ENCODE results near the gene CRB3.

The CRB3 gene

DNA sequence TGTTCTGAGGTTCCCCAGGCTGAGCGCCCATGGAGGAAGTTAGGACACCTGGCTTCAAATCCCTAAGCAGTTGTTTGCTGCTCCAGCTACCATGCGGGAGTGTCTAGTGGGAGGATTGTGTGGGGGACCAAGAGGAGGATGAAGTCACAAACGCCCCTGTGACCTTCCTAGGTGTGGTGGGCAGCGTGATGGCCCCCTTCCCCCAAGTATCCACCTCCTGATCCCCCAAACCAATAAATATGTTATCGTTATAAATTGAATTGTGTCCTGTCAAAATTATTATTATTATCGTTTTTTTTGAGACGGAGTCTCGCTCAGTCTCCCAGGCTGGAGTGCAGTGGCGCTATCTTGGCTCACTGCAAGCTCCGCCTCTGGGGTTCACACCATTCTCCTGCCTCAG lies 30.4 kb upstream of the CRB3 start, which contains the start of gene SLC25A41:
Gene SLC25A41, minus strand, starts transcription at position 101 of the 400 bp plus-strand sequence. Its CDS starts 70 bp downstream, at position 31.
- DNase-seq: no peak

DNA sequence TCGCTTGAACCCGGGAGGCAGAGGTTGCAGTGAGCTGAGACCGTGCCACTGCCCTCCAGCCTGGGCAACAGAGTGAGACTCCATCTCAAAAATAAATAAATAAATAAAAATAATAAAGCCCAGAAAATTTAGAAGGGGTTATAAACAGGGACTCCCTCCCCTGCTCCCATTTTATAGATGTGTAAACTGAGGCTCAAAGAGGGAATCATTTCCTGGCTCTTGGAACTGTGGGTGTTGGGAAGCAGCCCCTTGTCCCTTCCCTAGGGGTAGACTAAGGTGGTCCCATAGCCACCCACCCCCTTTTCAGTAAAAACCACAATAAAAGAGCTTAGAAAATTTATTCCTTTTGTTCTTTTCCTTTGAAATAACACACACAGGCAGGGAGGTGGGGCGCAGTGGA lies 24.3 kb upstream of the CRB3 start:
- DNase-seq: no peak

DNA sequence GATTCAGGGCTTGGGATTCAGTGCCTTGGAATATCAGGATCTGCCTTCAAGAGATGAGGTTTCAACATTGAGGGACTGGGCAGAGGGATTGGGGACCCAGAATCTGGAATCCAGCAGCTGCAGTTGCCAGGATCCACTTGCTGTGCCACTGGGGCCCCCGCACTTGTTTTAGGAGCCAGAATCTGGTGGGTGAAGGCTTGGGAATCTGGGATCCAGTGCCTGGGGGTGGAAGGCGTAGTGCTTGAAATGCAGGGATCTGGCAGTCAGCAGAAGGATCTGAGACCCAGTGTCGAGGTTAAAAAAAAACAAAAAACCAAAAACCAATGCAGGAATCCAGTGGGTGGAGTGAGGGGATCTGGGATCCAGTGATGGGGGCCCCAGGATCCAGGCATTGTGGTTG lies 23.2 kb upstream of the CRB3 start:
- DNase-seq: no peak

DNA sequence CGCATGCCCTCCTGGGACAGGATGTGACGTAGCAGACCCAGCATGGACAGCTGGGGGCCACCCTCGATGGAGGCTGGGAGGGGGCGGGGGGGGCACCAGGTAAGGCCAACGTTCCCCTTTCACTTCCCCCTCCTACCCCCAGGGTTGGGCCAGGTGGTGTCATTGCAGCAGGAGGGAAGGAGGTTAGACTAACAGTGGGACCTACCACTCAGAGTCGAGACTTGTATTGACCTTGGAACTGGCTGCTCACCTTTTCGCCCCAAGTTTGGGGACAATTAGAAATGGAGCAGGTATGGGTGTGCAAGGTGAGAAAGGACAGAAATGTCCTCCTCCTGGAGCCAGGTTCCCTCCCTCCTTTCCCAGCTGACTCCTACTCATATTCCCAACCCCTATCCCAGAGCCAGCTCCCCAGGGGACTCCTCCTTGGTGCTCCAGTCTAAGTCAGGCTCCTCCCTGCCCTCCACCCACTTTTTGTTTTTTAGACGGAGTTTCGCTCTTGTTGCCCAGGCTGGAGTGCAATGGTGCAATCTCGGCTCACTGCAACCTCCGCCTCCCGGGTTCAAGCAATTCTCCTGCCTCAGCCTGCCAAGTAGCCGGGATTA lies 21.9 kb upstream of the CRB3 start:
- DNase-seq: no peak

DNA sequence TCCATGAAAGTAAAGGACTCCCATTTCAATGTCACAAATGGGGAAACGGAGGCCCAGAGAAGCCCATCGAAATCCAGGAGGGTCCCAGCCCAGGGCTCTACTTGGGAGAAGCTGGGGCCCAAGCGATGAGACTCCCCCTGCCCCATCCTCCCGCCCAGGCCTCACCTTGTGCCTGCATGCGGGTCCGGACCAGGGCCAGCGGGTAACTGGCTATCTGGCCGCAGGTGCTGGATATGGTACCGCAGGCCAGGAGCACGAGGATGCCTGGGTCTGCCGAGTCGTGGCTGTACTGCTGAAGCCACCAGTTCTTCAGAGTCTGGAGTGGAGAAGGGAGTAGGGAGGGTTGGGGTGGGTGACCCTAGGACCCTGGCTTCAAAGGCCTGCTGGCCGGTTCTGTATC lies 20.1 kb upstream of the CRB3 start:
- no peak for DNase-seq

DNA sequence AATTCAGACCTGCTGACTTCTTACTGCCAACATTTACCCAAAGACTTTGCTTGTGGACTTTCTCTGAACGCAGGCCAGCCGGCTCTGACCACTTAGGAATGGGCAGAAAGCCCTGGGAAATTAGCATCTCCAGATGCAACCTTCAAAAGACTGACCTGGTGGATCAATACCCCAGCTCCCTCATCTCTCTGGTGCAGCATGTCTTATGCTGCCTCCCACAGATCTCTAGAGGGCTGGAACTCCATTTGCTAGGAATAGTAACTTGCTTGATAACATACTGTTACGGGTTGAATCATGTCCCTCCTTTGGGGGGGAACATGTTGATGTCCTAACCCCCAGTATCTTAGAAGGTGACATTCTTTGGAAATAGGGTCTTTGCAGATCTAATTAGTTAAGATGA lies 17.6 kb upstream of the CRB3 start:
- no peak for DNase-seq

DNA sequence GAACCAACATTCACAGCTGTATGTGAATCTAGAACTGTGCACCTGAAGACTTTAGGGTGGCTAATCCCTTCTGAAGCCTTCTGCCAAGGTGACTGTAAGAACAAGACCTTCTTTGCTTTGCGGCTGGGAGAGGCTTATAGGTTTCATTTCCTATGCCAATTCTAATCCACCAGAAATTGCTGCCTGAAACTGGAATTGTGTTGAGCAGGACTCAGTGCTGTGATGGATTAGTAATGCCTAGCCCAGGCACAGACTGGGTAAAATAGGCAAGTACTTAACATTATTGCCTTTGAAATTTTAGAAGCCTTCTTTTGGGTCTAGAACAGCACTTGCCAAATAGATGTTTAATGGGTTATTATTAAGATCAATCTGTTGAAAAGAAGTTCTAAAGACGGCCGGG lies 16.0 kb upstream of the CRB3 start:
- no peak for DNase-seq

DNA sequence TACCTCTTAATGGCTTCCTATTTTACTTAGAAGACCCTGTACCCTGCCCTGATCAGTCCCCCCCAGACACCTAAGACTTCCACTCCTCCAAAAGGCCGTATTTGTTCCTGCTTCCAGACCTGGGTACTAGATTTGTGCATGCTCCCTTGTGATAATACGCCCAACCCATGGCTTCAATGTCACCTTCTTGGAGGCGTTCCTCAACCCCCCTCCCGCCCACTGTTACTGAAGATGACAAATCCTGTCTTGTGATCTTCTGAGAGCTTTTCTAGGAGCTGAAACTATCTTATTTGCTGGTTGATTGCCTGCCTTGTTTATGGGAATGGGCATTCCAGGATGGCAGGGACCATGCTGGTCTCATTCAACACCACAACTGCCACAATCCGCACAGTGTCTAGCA lies 13.9 kb upstream of the CRB3 start:
- no peak for DNase-seq

DNA sequence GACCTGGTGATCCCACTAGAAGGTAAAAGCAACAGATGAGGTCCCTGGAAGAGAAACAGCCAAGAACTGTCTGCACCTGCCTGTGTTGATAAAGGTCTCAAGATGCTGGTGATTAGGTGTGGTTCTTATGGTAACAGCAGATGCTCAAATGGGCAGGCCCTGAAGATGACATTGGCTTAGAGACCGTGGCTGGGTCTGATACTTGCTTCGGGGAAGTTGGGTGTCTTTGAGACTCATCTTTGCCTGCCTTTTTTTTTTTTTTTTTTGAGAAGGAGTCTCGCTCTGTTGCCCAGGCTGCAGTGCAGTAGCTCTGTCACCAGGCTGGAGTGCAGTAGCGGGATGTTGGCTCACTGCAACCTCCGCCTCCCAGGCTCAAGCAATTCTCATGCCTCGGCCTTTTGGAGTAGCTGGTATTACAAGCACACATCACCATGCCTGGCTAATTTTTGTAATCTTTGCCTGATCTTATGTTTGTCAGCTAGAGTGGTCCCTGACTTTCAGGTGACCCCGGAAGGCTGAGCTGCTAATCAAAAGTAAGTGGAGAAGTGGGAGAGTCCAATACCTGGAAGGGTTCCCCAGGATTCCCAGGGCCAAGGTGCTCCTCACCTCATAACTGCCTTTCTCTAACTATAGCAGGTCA lies 12.4 kb upstream of the CRB3 start:
- no peak for DNase-seq

DNA sequence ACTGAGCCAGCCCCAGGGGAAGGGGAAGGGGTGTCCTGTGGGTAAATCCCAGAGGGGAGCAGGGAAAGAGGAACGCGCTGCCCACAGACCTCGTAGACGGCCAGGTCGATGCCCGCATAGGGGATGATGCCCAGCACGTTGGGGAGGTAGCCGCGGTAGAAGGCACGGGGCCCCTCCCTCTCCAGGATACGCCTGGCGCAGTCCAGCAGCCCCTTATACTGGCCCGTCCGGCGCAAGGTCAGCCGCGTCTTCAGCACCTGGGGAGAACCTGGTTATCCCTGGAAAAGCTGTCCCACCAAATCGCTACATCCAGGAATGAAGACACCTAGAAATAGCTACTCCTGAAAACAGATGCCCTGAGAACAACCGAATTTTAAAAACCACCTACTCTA lies 11.9 kb upstream of the CRB3 start:
- no peak for DNase-seq

DNA sequence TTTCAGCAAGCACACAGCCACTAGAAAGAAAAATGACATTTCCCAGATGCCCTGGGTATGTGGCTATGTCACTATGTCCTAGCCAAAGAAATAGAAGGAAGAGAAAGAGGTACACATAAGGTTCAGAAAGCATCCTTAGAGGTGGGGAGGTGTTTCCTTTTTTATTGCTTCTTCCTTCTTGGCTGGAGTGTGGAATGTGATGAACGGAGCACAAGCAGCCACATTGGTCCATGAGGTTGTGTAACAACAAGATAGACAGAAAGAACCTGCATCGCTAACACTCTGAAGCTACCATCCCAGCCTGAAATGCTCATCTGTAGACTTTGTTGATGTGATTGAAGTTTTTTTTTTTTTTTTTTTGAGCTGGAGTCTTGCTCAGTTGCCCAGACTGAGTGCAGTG lies 11.2 kb upstream of the CRB3 start:
- DNase-seq: no peak

DNA sequence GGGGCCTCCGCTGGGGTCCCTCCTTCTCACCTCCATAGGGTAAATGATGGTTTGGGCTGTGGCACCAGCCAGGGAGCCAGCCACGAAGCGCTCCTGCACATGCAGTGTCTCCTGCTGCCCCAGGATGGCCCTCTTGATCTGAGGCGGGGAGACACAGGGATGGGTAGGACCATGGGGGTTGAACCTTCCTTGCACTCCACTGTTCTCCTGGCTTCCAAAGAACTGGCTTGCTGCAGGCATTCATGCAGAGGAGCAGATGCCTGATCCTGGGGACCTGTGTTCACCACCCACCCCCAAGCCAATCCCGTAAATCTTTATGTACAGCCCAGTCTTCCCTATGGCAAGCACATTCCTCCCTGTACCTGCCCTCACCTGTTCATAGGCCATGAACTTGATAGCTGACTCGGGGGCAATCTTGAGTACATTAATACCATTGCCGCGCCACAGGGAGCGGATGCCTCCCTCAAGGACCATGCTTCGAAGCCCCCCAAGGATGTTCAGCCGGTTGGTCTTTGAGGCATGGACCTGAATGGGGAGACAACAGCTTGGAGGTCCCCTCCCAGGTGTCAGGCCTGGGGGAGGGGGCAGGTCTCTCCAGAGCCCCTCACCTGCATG lies 10.0 kb upstream of the CRB3 start:
- no peak for DNase-seq

DNA sequence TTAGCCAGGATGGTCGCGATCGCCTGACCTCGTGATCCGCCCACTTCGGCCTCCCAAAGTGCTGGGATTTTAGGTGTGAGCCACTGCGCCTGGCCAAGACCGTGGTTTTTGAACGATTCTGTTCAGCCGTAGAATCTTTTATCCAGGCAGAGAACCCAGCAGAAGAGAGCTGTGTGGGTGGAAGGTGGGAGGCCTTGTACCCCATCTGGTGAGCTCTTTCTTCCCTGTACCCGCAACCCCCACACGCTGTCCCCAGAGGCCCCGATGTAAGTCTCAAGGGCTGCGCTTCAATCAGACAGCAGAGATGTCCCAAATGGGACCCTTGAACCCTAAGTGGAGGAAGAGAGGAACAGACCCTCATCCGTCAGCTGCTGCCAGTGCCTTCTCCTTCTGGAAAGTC lies 8.1 kb upstream of the CRB3 start:
- no peak for DNase-seq

DNA sequence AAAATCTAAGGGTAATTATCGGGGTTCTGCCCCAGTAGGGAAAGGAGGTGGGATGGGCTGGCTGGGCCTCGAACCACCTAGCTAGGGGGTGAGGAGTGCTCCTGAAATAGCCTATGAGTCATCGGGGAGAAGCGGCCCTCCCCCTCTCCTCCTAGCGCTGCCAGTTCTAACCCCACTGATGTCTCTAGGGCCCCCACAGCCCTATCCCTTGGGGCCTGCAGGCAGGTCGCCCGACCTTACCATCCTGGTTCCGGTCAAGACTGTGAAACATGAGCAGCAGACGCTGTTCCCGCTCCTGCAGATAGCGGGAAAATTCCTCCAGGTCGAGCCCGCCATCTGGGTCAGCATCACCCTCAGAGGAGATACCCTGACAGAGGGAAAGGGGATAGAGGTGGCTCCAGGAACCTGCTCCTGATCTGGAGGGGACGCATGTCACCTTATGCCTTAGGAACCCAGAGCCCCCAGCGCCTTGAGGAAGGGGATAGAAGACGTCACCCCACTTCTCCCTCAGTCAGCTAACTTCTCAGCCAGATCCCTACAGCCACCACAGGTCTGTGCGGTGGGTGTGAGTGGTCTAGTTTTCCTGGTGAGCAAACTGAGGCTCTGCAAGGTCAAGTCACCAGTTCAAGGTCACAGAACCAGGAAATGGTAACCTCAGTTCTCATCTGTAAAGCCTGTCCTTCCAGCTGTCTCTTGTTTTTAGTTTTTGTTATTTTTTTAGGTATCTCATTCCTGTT lies 5.9 kb upstream of the CRB3 start:
- no peak for DNase-seq

DNA sequence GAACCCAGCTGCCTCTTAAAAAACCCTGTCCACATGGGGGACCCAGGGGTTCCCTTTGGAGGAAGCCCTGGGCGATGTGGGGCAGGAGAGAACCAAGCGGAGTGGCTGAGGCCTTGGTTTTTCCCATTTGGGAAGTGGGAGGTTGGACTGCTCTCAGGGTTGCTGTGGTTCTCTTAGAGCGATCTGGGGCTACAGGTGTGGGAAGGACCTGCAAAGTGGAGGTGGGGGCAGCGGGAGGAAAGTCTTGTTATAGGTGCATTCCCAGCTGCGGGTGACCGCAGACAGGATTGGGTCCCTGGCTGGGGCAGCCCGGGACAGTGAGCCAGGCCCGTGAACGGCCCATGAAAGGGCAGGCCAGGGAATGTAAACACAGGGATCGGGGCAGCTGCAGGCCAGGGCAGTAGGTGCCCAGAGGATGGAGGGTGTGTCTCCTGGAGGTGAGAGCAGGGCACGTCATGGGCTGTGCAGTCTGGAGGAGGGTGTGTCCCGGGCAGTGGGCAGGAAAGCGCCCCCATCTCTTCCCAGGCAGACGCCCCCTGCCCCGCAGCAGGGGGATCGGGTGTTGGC lies 5.3 kb upstream of the CRB3 start:
- DNase-seq: no peak

DNA sequence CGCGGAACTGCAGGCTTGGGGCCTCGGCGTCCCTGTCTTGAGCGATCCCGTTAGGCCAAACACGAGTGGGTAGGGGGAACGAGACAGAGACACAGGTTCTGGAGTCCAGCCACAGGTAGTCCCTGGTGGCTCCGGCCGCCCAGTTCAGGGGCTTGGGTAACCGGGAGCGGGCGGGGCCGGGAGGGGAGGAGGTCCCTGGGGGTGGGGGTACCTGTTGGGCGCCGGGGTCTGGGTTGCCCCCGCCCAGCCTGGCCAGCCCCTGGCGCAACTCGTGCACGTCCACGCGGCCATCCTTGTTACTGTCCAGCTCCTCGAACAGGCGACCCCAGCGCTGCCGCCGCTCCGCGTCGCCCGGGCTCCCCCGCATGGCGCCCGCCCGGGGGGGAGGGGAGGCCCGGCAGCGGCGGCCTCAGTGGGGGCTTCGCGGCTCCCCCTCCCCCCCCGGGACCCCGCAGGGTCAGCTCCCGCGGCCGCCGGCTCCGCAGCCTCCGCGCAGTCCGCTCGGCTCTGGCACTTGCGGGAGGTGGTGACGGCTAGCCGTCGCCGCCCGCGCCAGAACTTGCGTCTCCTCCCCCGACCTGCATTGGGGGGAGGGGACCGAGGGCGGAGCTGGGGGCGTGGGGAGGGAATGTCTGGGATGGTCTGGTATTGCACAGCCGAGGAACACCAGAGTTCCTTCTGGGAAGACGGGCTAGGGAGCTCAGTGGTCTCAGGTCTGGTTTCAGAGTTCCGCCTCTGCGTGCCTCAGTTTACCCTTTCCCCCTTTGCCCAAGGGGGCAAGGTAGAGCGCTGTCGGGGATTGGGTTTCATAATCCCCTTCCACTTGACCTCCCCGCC lies 4.6 kb upstream of the CRB3 start, which contains the start of gene SLC25A23:
Gene SLC25A23, minus strand, starts transcription at position 531 of the 837 bp plus-strand sequence. Its CDS starts 164 bp downstream, at position 367.
- DNase-seq: no peak

DNA sequence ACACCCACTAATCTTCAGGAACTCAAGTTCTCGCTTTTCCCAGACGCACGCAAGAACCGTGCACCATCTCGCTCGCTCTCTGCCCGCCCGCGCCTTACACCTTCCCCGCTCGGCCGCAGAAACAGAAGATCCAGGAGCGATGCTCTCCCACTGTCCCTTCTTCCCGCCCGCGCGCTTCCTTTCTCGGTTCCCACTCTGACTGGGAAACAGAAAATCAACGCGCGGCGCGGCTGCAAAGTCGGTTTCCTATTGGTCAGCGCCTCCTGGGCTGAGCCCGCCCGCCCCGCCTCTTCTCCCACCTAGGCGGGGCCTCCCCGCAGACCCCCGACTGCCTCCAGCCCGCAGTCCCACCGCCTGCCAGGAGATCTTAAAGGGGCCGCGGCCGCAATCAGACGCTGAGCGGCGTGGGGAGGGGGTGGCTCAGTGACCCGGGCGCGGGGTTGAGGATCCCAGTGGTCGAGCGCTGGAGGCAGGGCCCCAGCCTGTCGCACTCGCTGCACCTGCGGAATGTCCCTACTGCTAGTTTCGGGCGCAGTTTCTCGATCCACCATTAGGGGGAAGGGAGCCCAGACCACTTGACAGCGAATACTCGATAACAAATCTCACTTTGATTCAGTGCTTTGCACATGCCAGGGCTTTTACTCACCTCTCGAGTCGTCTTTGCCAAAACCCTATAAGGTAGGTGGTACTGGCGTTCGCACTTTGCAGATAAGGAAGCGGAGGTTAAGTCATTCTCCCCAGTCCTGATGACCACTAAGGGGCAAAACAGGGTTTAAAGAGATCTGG lies 3.8 kb upstream of the CRB3 start:
- peak; percentile 77 for DNase-seq

DNA sequence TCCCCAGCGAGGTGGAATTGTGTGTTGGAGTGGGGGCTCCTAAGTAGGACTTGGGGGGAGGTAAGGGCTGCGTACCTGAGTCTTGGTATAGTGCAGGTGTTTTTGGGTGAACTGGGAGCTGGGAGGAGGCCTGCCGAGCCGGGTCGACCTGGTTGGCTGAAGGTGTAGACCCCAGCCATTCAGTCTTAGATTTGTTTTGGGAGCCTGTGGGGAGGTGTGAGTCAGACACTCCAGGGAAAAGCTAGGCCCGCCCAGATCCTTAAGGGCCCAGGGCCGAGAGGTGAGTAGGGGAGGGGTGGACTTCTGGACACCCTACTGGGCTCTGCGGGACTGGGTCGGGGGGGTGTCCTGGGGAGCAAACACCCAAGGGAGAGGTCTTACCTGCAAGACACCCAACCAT lies 935 bp downstream of the CRB3 start:
- DNase-seq: no peak

DNA sequence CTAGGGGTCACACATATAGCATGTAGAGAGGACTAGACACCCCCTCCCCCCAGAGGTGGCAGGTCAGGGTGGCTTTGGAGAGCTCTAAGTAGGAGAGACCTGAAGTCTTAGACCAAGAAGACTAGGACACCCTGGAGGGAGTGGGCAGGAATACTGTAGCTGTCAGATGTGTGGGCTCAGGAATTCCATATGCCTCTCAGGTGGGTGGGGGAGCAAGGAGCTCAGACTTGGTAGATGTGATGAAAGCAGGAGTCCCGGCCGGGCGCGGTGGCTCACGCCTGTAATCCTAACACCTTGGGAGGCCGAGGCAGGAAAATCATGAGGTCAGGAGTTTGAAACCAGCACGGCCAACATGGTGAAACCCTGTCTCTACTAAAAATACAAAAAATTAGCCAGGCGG lies 1.6 kb downstream of the CRB3 start:
- DNase-seq: no peak

DNA sequence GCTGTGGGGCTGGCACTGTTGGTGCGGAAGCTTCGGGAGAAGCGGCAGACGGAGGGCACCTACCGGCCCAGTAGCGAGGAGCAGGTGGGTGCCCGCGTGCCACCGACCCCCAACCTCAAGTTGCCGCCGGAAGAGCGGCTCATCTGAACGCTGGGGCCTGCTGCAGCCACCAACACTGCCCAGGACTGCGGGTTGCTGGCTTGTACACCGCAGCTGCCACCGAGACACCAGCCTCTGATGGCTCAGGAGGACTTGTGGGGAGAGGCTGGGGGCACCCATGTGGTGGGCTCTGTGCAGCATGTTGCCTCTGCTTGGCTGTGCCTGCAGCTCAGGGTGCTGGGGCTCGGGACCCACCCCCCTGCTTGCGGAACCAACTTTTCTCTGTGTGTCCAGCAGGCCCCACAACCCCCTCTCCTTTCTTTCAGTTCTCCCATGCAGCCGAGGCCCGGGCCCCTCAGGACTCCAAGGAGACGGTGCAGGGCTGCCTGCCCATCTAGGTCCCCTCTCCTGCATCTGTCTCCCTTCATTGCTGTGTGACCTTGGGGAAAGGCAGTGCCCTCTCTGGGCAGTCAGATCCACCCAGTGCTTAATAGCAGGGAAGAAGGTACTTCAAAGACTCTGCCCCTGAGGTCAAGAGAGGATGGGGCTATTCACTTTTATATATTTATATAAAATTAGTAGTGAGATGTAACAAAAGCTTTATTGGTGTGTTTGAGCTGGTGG lies 2.6 kb downstream of the CRB3 start:
- DNase-seq: no peak

DNA sequence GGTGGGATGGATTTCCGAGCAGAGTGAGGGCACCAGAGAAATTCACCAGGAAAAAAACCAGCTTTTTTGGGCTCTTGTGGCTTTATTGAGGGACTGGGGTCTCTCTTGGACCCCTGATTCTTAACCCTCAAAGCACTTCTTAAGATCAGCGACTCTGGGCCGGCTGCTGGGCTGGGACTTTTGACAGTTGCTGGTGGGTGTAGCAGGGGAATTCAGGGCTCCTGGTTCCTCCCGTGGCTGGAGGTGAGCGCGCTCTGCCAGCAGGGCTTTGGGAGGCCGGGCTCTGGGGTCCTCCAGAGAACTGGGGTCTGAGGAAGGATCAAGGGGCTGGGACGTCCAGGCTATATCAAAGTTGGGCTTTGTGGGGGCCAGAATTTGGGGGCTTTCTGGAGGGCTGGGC lies 3.3 kb downstream of the CRB3 start:
- DNase-seq: no peak

Data from NCI-H187 treated with DMSO at 0.1 percent for 48 hours (cell line).